Measurements from ENCODE around the gene CFAP46.

DNA sequence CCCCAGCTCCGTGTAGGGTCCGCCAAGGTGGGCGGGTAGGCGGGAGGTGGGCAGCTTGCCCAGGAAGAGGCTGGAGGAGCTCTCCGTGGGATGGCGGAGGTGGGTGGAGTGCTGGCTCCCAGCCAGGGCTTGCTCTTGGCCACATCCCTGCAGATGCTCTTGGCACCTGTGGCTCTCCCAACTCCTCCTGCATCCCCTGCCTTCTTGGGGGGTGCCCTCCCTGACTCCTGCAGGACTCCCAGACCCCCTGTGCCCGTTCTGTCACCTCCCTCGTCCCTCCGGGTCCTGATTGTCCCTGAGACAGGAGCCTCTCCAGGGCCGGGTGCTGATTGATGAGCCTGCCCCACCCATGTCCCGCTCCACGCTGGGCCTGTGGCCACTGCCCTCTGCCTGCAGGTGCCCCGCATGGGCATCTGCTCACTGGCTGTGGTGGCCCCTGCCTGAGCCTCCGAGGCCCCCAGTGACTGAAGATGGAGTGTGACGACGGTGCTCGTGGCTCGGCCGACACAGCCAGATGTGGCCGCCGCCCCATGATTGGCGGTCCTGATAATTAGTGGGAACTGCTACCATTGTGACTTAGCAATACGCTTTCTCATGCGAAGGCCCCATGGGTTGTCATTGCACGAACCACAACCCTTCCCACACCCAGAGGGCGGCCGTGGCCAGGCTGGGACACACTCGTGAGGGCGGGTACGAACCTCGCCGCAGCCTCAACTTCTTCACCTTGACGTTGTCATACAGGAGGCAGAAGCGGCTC lies 23.6 kb downstream of the CFAP46 start:
- TF ChIP-seq, protein P1, sequence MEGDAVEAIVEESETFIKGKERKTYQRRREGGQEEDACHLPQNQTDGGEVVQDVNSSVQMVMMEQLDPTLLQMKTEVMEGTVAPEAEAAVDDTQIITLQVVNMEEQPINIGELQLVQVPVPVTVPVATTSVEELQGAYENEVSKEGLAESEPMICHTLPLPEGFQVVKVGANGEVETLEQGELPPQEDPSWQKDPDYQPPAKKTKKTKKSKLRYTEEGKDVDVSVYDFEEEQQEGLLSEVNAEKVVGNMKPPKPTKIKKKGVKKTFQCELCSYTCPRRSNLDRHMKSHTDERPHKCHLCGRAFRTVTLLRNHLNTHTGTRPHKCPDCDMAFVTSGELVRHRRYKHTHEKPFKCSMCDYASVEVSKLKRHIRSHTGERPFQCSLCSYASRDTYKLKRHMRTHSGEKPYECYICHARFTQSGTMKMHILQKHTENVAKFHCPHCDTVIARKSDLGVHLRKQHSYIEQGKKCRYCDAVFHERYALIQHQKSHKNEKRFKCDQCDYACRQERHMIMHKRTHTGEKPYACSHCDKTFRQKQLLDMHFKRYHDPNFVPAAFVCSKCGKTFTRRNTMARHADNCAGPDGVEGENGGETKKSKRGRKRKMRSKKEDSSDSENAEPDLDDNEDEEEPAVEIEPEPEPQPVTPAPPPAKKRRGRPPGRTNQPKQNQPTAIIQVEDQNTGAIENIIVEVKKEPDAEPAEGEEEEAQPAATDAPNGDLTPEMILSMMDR (IDR thresholded peaks at IDR 0.05; ENCODE audit: insufficient read depth, low read length, poor library complexity, severe bottlenecking), result no peak
- no peak for TF ChIP-seq EZH2phosphoT487 (conservative IDR thresholded peaks at IDR 0.05; ENCODE audit: low read length)

Measured in SU-DHL-6 (cell line).